Gastrocnemius medialis (tissue), 4 donors: ENCODE data around the gene ZSCAN25.

Experiments
- POLR2A ChIP-seq, 2 donors: fragments of 450-650 bp; IDR thresholded peaks; one replicate each; pipeline ENCODE4 v1.6.1; 2017; ENCODE audit warnings: antibody characterized with exemption in 2 of 2, mild to moderate bottlenecking in 2 of 2, moderate library complexity in 2 of 2
- TF ChIP-seq, protein P1 (sequence below), 5 experiments: fragments of 450-650 bp in 3 of 5; fragments of 200-600 bp in 2 of 5; sonication (generic) in 2 of 5; IDR thresholded peaks in 4 of 5; conservative IDR thresholded peaks in 1 of 5; 1 replicate in 4 of 5; 2 replicates in 1 of 5; pipeline ENCODE4 v1.5.1; 2016 to 2019; ENCODE audit warnings: antibody characterized with exemption in 5 of 5, mild to moderate bottlenecking in 3 of 5, moderate library complexity in 3 of 5

DNA sequence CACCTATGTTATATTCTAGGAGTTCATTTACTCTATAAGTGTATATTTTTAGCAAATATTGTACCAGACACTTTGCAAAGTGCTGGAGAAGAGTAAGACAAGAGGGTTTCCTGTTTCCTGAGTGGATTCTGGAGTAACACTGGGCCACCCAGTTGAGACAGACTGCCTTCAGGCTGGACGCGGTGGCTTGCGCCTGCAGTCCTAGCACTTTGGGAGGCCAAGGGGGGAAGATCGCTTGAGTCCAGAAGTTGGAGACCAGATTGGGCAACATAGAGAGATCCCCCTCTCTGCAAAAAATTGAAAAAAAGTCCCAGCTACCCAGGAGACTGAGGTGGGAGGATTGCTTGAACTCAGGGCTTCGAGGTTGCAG lies 772 bp upstream of the ZSCAN25 start:
- no peak for TF ChIP-seq POLR2A (IDR thresholded peaks at IDR 0.05)
- TF ChIP-seq, protein P1, sequence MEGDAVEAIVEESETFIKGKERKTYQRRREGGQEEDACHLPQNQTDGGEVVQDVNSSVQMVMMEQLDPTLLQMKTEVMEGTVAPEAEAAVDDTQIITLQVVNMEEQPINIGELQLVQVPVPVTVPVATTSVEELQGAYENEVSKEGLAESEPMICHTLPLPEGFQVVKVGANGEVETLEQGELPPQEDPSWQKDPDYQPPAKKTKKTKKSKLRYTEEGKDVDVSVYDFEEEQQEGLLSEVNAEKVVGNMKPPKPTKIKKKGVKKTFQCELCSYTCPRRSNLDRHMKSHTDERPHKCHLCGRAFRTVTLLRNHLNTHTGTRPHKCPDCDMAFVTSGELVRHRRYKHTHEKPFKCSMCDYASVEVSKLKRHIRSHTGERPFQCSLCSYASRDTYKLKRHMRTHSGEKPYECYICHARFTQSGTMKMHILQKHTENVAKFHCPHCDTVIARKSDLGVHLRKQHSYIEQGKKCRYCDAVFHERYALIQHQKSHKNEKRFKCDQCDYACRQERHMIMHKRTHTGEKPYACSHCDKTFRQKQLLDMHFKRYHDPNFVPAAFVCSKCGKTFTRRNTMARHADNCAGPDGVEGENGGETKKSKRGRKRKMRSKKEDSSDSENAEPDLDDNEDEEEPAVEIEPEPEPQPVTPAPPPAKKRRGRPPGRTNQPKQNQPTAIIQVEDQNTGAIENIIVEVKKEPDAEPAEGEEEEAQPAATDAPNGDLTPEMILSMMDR (IDR thresholded peaks at IDR 0.05 in 4 of 5, conservative IDR thresholded peaks at IDR 0.05 in 1 of 5): no peak
